Stimulated activated CD8-positive, alpha-beta memory T cell treated with anti-CD3 and anti-CD28 coated beads, Interleukin-15, amount 100 ng/mL, for 1 hour (primary cell): ENCODE data around the gene STIM2.

ENCODE experiments used
- DNase-seq: peaks from one replicate; pipeline ENCODE4 v3.0.0-alpha.2; 2020; ENCODE audit warnings: low read depth

STIM2 gene

DNA sequence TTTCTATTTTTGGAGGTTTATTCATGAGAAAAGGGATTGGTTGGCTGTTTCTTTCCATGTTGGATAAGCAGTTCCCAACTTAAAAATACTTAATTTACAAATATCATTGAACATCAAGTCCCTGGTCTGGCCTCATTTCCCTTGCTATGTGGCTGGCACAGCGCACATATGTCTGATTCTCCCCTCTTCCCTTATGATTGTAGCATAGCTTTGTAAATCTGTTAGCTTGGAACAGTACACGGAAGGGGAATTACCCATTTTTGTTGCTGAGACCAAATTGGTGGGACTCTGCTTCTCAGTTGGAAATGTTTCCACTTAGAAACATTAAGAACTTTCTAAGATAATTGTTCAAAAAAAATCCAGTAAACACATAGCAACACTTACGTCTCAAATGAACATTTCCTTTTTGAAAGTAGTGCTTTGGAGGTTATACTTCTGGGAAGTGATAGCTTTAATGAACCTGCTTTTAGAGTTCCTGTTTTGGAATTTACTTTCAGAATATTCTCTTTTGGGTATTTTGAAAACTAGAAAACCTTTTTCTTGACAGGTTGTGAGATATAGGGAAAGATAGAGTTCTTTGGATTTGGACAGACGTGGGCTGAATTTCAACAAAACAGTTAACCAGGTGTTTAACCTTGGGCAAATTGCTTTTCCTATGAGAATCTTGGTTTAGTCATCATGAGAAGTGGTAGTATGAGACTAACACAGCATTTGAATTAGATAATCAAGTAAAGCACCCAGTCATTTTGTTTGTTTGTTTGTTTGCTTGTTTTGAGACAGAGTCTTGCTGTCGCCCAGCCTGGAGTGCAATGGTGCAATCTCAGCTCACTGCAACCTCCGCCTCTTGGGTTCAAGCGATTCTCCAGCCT, 47.3 kb downstream of the STIM2 start:
- no peak for DNase-seq

- DNase-seq: no peak
Measured at GRCh38 chr4:26909369-26909768, 48.7 kb downstream of the STIM2 start.

- no peak for DNase-seq
Measured at GRCh38 chr4:26911254-26911653, 50.6 kb downstream of the STIM2 start.

- no peak for DNase-seq
Measured at GRCh38 chr4:26912069-26912468, 51.4 kb downstream of the STIM2 start.

DNA sequence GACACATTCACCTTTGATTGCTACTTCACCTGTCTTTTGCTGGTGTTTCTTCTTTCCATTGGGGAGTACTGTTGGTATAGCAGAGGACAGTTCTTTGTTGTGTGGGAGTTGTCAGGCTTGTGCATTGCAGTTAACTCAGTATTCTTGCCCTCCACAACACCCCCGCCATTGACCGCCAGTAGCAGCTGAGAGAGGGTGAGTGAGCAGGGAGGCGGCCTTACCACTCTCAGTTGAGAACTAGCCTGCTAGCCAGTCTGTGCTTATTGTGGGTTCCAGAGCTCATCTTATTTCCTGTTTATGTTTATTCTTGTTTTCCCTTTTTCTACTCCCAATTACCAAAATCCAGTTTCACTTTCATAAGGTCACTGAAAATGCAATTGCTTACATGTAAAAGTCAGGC, 52.2 kb downstream of the STIM2 start:
- peak; percentile 1 for DNase-seq

DNA sequence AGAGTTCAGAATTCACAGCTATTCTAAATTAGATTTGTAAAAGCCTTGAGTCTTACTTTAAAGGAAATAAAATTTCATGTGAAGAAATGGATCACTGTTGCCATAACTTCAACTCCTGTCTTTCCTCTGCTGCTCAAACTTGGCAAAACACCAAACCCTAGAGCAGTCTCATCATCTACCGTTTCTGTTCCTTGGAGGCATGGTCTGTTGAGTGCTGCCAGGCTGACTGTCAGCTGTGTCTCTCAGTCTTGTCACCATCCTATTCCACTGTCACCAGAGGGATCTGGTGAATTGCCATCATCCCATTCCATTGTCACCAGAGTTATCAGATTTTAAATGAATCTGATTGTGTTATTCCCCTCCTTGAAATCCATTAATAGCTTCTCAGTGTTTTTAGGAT, 55.6 kb downstream of the STIM2 start:
- no peak for DNase-seq

DNA sequence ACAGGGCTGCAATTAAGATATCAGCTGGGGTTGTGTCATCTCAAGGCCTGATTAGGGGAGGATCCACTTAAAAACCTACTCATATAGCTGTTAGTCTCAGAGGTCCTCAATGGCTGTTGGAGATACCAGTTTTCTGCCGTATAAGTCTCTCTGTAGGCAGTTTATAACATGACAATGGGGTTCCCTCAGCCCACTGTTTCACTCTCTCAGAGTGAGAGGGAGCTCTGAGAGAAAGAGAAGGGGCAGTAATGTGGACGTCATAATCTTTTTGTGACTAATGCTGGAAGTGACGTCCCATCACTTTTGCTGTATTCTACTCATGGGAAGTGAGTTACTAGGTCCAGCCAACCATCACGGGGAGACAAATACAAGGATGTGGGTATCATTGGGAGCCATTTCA, 70.3 kb downstream of the STIM2 start:
- DNase-seq: no peak

- DNase-seq: no peak
Measured at GRCh38 chr4:26931451-26931850, 70.8 kb downstream of the STIM2 start.

- DNase-seq: no peak
Measured at GRCh38 chr4:26931966-26932365, 71.3 kb downstream of the STIM2 start.

GRCh38 chr4:26935397-26935796, 74.8 kb downstream of the STIM2 start:
- DNase-seq: no peak

GRCh38 chr4:26936284-26937065, 75.8 kb downstream of the STIM2 start:
- DNase-seq: no peak

DNA sequence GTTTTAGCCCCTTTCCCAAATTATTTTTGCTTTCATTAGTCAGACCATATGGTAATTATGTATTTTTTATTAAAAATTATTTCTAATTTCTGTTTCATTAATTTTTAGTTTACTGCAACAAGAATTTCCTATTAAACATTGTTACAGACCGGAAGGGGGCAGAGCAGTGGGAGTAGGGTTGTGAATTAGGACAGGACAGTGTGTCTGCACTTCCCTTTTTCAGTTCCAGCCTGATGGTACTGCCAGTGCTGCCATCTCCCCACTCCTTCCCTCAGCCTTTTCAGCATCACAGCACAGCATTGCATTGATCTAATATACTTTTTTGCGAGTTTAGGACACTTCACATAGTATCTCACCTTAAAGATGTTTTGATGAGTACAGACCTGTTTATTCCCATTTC, 76.5 kb downstream of the STIM2 start:
- no peak for DNase-seq

DNA sequence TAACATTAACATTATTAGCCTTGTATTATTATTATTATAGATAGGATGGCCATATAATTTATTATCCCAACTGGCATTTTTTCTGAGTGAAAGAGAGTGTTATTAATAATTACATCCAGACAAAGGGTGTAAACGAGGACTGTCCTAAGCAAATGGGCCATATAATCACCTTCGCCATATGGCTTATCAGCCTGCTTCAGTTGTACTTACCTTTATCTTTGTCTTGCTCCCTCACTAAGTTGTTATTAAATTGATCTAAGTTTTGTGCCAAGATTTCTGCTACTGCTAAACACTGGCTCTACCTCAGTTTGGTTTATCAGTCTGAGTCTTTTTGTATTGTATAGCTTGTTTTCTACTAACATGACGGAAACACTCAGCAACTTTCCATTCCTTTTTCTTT, 76.9 kb downstream of the STIM2 start:
- DNase-seq: no peak

- no peak for DNase-seq
Measured at GRCh38 chr4:26938516-26938915, 77.9 kb downstream of the STIM2 start.

DNA sequence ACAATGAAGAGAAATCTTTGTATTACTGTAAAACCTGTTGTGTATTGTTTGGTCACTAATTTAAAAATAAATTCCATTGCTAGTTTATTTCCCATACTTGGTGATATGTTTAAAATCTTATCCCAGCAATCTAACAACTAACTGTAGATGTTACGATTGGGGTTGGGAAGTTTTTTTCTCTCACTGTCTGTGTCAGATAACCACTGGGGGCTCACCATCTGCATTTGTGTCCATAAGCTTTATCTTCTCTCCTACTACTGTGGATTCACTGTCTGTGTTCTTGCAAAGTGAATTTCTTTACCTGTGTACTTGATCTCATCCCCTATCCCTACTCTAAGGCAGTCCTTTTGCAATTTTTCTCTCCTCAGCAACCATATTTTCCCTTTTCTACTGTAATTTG, 81.3 kb downstream of the STIM2 start:
- no peak for DNase-seq

DNA sequence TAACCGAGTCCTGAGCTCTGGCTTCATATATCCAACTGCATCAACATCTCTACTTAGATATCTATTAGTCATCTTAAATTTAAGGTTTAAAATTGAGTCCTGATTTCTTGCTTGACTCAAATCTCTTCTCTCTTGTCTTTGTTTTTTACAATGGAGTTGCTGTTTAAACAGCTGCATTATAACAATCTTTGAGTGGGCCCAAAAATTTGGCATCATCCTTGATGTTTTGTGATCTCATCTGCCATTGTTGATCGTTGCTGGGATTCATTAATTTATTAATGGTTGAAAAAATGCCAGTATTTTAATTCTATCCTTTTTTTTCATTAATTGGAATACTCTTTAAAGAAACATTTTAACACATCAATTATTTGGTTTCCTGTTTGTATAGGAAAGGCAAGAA, 82.2 kb downstream of the STIM2 start:
- no peak for DNase-seq

DNA sequence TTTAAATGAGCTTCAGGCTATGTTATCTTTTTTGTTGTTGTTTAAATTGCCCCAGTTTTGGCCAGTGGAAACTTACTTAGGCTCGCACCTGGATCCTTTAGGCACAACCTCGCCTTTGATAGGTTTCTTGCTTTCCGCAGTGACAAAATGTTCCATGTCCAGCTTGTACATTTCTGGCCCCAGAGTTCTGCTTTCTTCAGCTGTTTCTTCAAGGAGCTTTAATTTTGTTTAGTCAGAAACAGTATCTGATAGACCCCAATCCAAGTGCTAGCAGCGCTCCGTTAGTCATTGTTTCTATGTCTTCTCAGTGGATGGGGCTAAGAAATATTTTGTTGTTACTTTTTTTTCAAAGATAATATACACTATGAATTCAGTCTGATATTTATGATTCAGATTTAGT, 82.8 kb downstream of the STIM2 start:
- DNase-seq: no peak

GRCh38 chr4:26945794-26946193, 85.2 kb downstream of the STIM2 start:
- DNase-seq: no peak

GRCh38 chr4:26947318-26947717, 86.7 kb downstream of the STIM2 start:
- DNase-seq: no peak

- DNase-seq: no peak
Measured at GRCh38 chr4:26950446-26950845, 89.8 kb downstream of the STIM2 start.

GRCh38 chr4:26952891-26953290, 92.2 kb downstream of the STIM2 start:
- DNase-seq: no peak

DNA sequence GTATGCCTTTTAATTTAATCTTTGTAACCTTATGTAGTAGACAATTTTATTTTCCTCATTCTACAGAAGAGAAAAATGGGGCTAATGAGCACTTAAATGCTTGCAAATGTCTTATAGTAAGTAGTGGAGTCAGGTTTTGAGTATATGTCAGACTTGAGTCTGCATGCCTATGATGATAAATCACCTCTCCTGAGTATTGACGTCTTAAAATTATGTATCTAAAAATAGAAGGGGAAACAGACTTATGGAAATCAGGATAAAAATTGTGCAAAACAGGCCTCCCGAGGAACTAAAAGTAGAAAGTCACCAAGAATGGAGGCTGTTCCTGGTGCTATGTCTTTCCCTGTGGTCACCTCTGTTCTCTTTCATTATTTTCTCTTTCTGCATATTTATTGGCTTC, 92.7 kb downstream of the STIM2 start:
- no peak for DNase-seq

DNA sequence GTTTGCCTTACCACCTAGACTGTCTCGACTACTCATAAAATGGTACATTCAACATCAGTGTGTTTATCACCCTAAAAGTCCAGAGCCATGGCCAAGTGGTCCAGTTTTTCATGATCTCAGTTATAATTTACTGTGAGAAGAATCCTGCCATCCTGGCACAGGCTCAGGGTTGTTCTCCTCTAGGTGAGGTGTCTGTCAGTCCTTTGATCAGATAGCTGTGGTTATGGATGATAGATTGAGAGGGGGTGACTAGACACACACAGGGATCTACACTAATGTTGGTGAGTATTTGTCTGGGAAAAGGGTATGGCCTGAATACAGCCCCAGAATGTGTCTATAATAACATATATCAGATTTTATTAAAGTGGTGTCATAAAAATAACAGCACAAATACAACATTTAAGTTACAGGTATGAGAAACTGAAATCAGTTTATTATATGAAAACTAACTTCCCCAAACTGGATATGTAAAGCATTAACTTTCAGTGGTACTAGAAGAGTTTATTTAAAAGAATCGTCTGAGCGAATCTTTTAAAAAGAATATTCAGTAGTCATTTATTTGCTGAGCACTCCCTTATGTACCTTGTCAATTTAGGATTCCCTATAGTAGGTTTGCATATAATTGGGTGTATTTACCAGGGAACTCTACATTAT, 93.3 kb downstream of the STIM2 start:
- no peak for DNase-seq
